CD4-positive, alpha-beta T cell treated with Interleukin-6 for 4 hours (primary cell): ENCODE measurements around the gene LCE1A.

ENCODE experiments used
- DNase-seq: peaks from one replicate; pipeline ENCODE4 v3.0.0-alpha.2; 2020; ENCODE audit warnings: mixed read lengths

Gene LCE1A

DNA sequence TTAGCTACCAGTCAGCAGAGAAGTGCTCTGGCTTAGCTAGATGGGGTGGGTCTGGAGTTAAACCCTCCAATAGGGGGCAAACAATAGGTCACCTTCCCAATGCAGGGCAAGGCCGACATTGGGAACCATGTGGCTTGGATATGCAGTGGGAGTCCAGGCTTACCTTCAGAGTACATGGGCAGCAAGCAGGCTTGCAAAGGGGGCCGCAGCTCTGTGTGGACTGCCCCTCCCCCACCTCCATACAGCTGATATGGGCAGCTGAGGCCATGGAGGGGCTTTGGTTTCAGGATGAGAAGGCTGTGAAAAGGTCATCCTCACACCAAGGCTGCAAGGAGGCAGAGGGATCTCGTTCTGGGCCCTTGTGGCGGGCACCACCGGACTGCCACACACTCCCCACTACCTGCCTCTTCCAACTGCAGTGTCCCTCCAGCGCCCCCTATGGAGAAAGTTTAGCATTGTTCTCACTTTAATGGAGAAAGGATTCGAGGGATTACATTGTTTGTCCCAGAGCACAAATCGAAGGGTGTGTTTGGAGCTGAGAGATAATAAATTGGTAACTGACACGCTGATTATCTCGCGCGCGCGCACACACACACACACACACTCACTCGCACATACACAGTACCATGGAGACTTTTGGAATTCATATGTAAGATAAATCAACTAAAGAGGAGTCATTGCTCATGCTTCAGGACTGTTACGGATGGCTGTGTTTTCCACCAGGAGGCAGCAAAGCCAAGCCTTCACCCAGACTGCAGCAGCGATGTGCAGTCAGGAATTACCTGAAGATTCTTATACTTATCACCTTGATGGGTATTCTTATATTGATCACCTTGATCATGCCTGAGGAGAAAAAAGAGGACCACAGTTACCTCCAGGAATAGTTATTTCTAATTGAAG is 43.8 kb downstream of the LCE1A start:
- DNase-seq, result no peak

DNA sequence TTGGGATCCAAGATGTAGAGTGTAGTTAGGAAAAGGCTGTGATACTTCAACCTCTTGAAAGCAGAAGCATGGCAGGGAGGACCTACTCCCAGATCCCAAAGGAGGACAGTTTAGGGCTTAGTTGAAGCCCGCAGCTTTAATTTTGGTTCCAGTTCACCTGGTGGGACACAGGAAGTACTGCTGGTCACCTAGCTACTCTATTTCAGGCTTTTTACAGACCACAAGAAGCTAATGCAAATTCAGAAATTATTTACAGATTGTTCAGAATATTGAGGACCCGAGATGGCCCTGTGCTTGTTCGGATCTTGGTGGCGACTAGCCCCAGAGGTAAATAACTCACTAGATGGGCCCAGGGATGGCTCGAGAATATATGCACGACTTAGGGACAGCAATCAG is 44.5 kb downstream of the LCE1A start:
- DNase-seq, result no peak

- DNase-seq, result no peak
These were observed 46.2 kb downstream of the LCE1A start for GRCh38 chr1:152873495-152873894.

DNA sequence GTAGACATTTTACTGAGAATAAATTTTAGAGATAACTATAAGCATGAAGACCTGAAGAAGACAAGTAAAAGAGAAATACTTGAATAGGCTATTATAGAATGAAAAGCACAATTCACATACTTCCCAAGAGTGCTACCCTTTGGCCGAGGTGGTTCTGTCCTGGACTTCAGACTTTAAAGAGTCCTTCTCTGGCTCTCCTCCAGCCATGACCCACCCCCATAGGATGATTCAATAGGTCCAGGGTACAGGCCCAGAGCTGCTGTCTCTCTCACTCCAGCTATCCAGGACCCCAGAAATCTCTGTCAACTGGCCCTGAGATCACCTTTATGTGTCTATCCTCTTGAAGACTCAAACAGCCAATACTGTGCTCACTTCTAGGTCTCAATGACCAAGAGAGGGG is 49.6 kb downstream of the LCE1A start:
- DNase-seq, result no peak
